C1 segment of cervical spinal cord (tissue), 14 donors: ENCODE measurements around the gene GRID2IP.
"Not testable (repeated sequence)": the region's sequence is repeated elsewhere in the genome, so short reads cannot be mapped to it uniquely, and the experiment has no call there.

ENCODE experiments used
- DNase-seq, 14 donors: peaks; one replicate each; lab custom pipeline; 2025; lab: John Stamatoyannopoulos, UW

The GRID2IP gene

GRCh38 chr7:6551016-6551511 lies at the start of gene GRID2IP:
TSS of gene GRID2IP (minus strand) at chr7:6551461. CDS start at chr7:6551436, 25 bp downstream.
- DNase-seq = no peak

- DNase-seq = no peak
Observed at GRCh38 chr7:6600093-6600492, 48.8 kb upstream of the GRID2IP start.

GRCh38 chr7:6590645-6591110 lies 39.4 kb upstream of the GRID2IP start:
- peak in 1 of 14 donors; percentile 67 for DNase-seq

GRCh38 chr7:6589829-6590644 lies 38.8 kb upstream of the GRID2IP start, which contains the start of gene INTS15:
TSS of gene INTS15 (plus strand) at chr7:6590021. CDS start at chr7:6590284, 263 bp downstream.
- DNase-seq = peak in 13 of 14 donors; percentile 46 to 90 (median 71)

- peak in 1 of 14 donors; percentile 71 for DNase-seq
Observed at GRCh38 chr7:6589151-6589828, 38.0 kb upstream of the GRID2IP start.

GRCh38 chr7:6588566-6588965 lies 37.3 kb upstream of the GRID2IP start:
- no peak for DNase-seq

- not testable (repeated sequence) for DNase-seq
Observed at GRCh38 chr7:6585746-6586432, 34.6 kb upstream of the GRID2IP start.

- DNase-seq = no peak
Observed at GRCh38 chr7:6579446-6579845, 28.2 kb upstream of the GRID2IP start.

GRCh38 chr7:6578114-6579084 lies 27.1 kb upstream of the GRID2IP start:
- peak in 1 of 14 donors; percentile 7 for DNase-seq

- peak in 13 of 14 donors; percentile 38 to 86 (median 65) for DNase-seq
Observed at GRCh38 chr7:6577369-6578113, 26.3 kb upstream of the GRID2IP start, which contains the start of gene ZDHHC4. TSS of gene ZDHHC4 (plus strand) at chr7:6577454. CDS start at chr7:6580562, 3,108 bp downstream.

GRCh38 chr7:6576867-6577368 lies 25.7 kb upstream of the GRID2IP start:
- peak in 1 of 14 donors; percentile 2 for DNase-seq

GRCh38 chr7:6576024-6576866 lies 25.0 kb upstream of the GRID2IP start:
- DNase-seq = peak in 2 of 14 donors; percentile 3 to 4

- DNase-seq = no peak
Observed at GRCh38 chr7:6575281-6576023, 24.2 kb upstream of the GRID2IP start.

- no peak for DNase-seq
Observed at GRCh38 chr7:6571160-6571779, 20.0 kb upstream of the GRID2IP start.

- DNase-seq = no peak
Observed at GRCh38 chr7:6567886-6568285, 16.6 kb upstream of the GRID2IP start.

GRCh38 chr7:6565655-6566054 lies 14.4 kb upstream of the GRID2IP start:
- DNase-seq = no peak
